Naive thymus-derived CD8-positive, alpha-beta T cell (primary cell): ENCODE results near the gene DTL. TPM values are rescaled to one million over a fixed set of nuclear protein-coding genes. Genes with fewer than 3 reads are reported as not detected.

Experiments
- ATAC-seq, 2 donors: fragments of 150-1000 bp; cut with Tn5 transposase in 1 of 2; sonication (Bioruptor Pico), chemical (Tn5 transposase) in 1 of 2; 1 replicate in 1 of 2; 2 replicates in 1 of 2; pipeline ENCODE4 v1.10.0; 2021; ENCODE audit warnings: mild to moderate bottlenecking in 2 of 2, moderate library complexity in 2 of 2
- POLR2A ChIA-PET: fragments of 350-600 bp; sonication (Branson Sonifier 250); formaldehyde crosslinking; loops from one replicate; lab custom pipeline; 2021; ENCODE audit warnings: antibody characterized with exemption; lab: Charles Lee
- DNase-seq, 10 donors: peaks; one replicate each; pipeline versions ENCODE4 v3.0.0 to v3.0.0-alpha.2; 2020 to 2022
- H3K27ac Mint-ChIP-seq, 10 donors: one replicate each; pipeline ENCODE4 v1.8.0; 2020 to 2022; ENCODE audit warnings: mild to moderate bottlenecking in 10 of 10, mixed read lengths in 10 of 10, moderate library complexity in 4 of 10, inconsistent platforms in 1 of 10
- H3K27me3 Mint-ChIP-seq, 5 donors: one replicate each; pipeline ENCODE4 v1.8.0; 2021 to 2022; ENCODE audit warnings: mixed read lengths in 5 of 5
- H3K36me3 Mint-ChIP-seq, 3 donors: one replicate each; pipeline ENCODE4 v1.8.0; 2020 to 2022; ENCODE audit warnings: mixed read lengths in 3 of 3, mild to moderate bottlenecking in 2 of 3, inconsistent platforms in 1 of 3
- H3K4me1 Mint-ChIP-seq, 4 donors: one replicate each; pipeline ENCODE4 v1.8.0; 2021 to 2022; ENCODE audit warnings: mixed read lengths in 4 of 4
- H3K4me3 Mint-ChIP-seq, 10 donors: one replicate each; pipeline ENCODE4 v1.8.0; 2020 to 2022; ENCODE audit warnings: mild to moderate bottlenecking in 10 of 10, mixed read lengths in 10 of 10, moderate library complexity in 6 of 10, inconsistent platforms in 1 of 10
- H3K9me3 Mint-ChIP-seq, 9 donors: one replicate each; pipeline ENCODE4 v1.8.0; 2020 to 2022; ENCODE audit warnings: mixed read lengths in 9 of 9, mild to moderate bottlenecking in 3 of 9, inconsistent platforms in 1 of 9, moderate library complexity in 1 of 9
- microRNA-seq: library from miRNA; unstranded; fragments of <30 nt; microRNA quantifications from one replicate; pipeline ENCODE4 v1.2.0, GENCODE V29; 2022; ENCODE audit warnings: borderline microRNAs expressed
- polyA plus RNA-seq, 3 donors: library from polyadenylated mRNA; unstranded; fragments of 300-500 nt; fragmentation: Illumina TruSeq; gene quantifications; one replicate each; pipeline ENCODE4 v1.2.3, GENCODE V29; 2021
- total RNA-seq, 8 experiments: library from RNA in 2 of 8; stranded (reverse) in 2 of 8; gene quantifications; one replicate each; pipeline ENCODE4 v1.2.3 and lab custom pipeline; 2021 to 2026

The DTL gene
- total and polyA plus RNA-seq, 5 experiments from 2014 or later = 0.11 to 0.62 (median 0.34) TPM

DNA sequence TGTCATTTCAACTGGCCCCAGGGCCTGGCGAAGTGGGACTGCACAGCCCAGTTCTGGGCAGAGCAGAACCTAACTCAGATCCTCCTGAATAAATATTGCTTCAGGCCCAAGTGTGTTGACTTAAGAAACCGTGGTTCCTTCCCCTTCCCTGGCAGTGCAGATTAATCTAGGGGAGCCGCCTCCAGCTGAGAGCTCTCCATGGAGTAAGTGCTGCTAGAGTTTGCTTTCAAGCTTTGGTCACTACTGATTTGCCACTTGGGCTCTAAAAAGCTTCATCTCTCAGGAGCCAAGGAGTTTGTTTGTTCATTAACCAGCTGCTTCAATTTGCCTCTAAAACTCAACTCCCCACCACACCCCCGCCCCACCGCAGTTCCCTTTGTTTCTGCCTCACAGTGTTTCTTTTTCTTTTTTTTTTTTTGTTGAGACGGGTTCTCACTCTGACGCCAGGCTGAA, 112.1 kb downstream of the DTL start:
- H3K4me1 Mint-ChIP-seq = peaks cover 0 to 4% (median under 1%) of the 10 kb centered on the region in 4 donors
- no peak overlapping the region for H3K27ac Mint-ChIP-seq
- POLR2A ChIA-PET = interaction anchor here (0.7 kb wide), 1 partner anchor 653 kb away, joined by 3 read pairs; no protein-coding TSS in a partner anchor
- H3K36me3 Mint-ChIP-seq = no peaks in the 10 kb centered on the region
- ATAC-seq (no peak), DNase-seq (no peak)
- no peaks in the 10 kb centered on the region for H3K27me3 Mint-ChIP-seq
- no peak overlapping the region for H3K4me3 Mint-ChIP-seq
- H3K9me3 Mint-ChIP-seq = peaks cover 0 to 1% (median 0%) of the 10 kb centered on the region in 9 donors

- POLR2A ChIA-PET = no interaction called here
- ATAC-seq = no peak
Observed at GRCh38 chr1:212149566-212149965, 114.0 kb downstream of the DTL start.

DNA sequence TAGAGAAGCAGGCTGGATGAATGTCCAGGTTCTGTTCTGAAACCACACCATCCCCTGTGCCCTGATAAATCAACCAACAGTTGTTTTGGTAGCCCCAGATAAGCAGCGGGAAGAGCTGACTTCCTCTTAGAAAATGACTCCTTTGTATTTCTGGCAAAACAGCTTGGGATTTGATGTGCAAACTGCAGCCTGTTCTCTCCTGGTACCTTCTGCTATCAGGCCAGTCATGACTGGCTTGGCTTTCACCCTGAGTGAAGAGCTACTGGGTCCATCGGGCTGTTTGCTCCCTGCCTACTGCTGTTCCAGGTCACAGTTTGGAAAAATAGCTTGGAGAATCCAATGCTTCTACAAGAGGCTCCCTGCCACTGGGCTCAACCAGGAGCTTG, 116.8 kb downstream of the DTL start:
- H3K4me3 Mint-ChIP-seq = no peak overlapping the region
- ATAC-seq = no peak
- H3K27me3 Mint-ChIP-seq = no peaks in the 10 kb centered on the region
- H3K27ac Mint-ChIP-seq = no peak overlapping the region
- POLR2A ChIA-PET = interaction anchor here (0.6 kb wide), 2 partner anchors 11 to 34 kb away, joined by 3 to 4 read pairs; no protein-coding TSS in a partner anchor
- H3K9me3 Mint-ChIP-seq = peaks cover 0 to 4% (median 0%) of the 10 kb centered on the region in 9 donors
- DNase-seq = no peak
- H3K36me3 Mint-ChIP-seq = no peaks in the 10 kb centered on the region
- H3K4me1 Mint-ChIP-seq = peaks cover 0 to 4% (median under 1%) of the 10 kb centered on the region in 4 donors

More at GRCh38 chr1:212149566-212149965, 114.0 kb downstream of the DTL start:
- peaks cover 0 to 4% (median under 1%) of the 10 kb centered on the region in 4 donors for H3K4me1 Mint-ChIP-seq
- H3K4me3 Mint-ChIP-seq = no peak overlapping the region
- no peaks in the 10 kb centered on the region for H3K36me3 Mint-ChIP-seq
- H3K27me3 Mint-ChIP-seq = no peaks in the 10 kb centered on the region
- H3K9me3 Mint-ChIP-seq = peaks cover 0 to 4% (median 0%) of the 10 kb centered on the region in 9 donors
- no peak overlapping the region for H3K27ac Mint-ChIP-seq
- DNase-seq = no peak

DNA sequence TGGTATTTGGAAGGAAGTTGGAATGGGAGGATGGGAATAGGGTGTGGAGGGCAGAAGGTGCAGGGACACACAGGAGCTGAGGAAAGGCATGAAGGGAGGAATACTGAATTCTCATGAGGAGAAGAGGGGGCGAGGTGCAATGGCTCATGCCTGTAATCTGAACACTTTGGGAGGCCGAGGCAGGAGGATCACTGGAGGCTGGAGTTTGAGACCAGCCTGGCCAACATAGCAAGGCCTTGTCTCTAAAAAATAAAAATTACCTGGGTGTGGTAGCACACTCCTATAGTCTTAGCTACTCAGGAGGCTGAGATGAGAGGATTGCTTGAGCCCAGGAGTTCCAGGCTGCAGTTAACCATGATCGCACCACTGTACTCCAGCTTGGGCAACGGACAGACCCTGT, 117.3 kb downstream of the DTL start:
- Mint-ChIP-seq H3K27me3 (no peaks in the 10 kb centered on the region), H3K27ac (no peak overlapping the region), H3K36me3 (no peaks in the 10 kb centered on the region), H3K9me3 (peaks cover 0 to 4% (median 0%) of the 10 kb centered on the region in 9 donors), H3K4me1 (peaks cover 0 to 4% (median under 1%) of the 10 kb centered on the region in 4 donors), H3K4me3 (no peak overlapping the region)
- POLR2A ChIA-PET = no interaction called here
- DNase-seq = no peak
- ATAC-seq = no peak

- peaks cover 0 to 4% (median 0%) of the 10 kb centered on the region in 9 donors for H3K9me3 Mint-ChIP-seq
- DNase-seq = no peak
- H3K27me3 Mint-ChIP-seq = no peaks in the 10 kb centered on the region
- peaks cover 1 to 5% (median 2%) of the 10 kb centered on the region in 4 donors for H3K4me1 Mint-ChIP-seq
- no peak overlapping the region for H3K4me3 Mint-ChIP-seq
- H3K27ac Mint-ChIP-seq = no peak overlapping the region
- H3K36me3 Mint-ChIP-seq = no peaks in the 10 kb centered on the region
- POLR2A ChIA-PET = no interaction called here
- no peak for ATAC-seq
Observed at GRCh38 chr1:212153635-212154034, 118.1 kb downstream of the DTL start.

Small RNA genes within 50 kb of the gene (microRNA-seq; reads per million reads assigned to microRNA genes)
- not detected for gene MIR3122

Other genes with a start within 250 kb of the DTL start
- gene LPGAT1, start 205.0 kb upstream of the DTL start, total RNA-seq = 10 to 100 TPM; 15.7 to 21.0 TPM
- 10 to 100 TPM in 1 of 3 donors, 1 to 10 TPM in 2; 6.1 to 16.2 (median 8.6) TPM for gene LPGAT1, start 205.0 kb upstream of the DTL start, polyA plus RNA-seq
- gene INTS7, start 191 bp upstream of the DTL start, total RNA-seq = 1 to 10 TPM; 8.1 TPM
- gene INTS7, start 191 bp upstream of the DTL start, polyA plus RNA-seq = 1 to 10 TPM; 6.2 to 7.6 (median 7.3) TPM
- 10 to 100 TPM; 47.7 to 49.6 TPM for gene PPP2R5A, start 249.7 kb downstream of the DTL start, total RNA-seq
- 10 to 100 TPM; 25.8 to 30.9 (median 27.8) TPM for gene PPP2R5A, start 249.7 kb downstream of the DTL start, polyA plus RNA-seq